Pulmonary artery endothelial cell (primary cell): ENCODE data around the gene MTA2. TPM values are rescaled to one million over a fixed set of nuclear protein-coding genes. Genes with fewer than 3 reads are reported as not detected.

Experiments
- DNase-seq: peaks from one replicate; pipeline ENCODE4 v3.0.0-alpha.2; 2011; ENCODE audit warnings: low read depth, low spot score
- total RNA-seq: library from RNA; depleted of rRNA; stranded (reverse); fragments of >200 nt; gene quantifications from 2 replicates; pipeline ENCODE4 v1.2.3, GENCODE V29; 2014

Gene MTA2
- total RNA-seq, 1 donor from 2014 or later: 262 TPM

DNA sequence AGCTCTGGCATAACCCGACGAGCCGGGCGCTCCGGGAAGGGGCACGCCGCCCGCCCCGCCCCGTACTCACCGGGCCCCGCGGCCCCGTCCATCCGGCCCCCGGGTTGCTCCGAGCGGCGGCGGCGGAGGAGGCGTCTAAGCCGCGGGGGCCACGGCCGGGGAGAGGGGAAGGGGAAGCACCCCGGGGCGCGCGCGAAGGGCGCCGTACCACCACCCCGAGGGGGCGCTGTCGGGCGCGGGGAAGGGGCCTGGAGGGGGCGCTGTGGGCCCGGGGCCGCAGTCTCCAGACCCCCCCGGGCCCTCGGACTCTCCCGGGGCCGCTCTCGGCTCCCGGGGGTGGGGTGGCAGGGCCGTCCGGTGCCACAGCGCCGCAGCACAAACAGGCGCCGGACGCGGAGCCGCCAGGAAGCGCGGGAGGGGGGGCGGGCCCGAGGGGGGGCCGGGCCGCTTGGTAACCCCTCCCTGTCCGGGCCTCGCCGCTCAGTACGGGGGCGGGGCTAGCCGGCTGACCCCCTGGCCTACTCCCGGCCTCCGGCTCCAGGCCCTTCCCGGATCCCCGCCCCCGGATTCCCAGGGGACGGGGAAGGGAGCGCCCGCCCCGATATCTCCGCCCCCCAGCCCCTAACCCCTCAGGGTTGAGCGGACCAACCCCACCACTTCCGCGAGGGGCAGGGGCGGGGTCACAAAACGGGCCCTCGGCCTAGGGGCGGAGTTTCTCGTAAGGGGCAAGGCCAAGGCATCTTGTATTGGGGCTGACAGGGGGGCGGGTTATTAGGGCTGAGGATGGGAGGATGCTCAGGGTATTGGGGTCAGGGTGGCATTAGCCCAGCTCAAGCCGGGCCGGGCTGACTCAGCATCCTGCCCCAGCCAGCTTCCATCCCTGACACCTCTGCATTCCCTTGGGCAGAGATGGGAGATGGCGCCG is 11.0 kb upstream of the MTA2 start, which contains the start of the genes EML3 and ROM1:
TSS of gene EML3 (minus strand) at position 410 of the 925 bp plus-strand sequence. CDS start at position 92, 318 bp downstream.
TSS of gene ROM1 (plus strand) at position 892 of the 925 bp plus-strand sequence. CDS start at position 917, 25 bp downstream.
- DNase-seq: peak; percentile 50

- DNase-seq: no peak
Measured at GRCh38 chr11:62611705-62612365, 10.2 kb upstream of the MTA2 start.

- no peak for DNase-seq
Measured at GRCh38 chr11:62610814-62611704, 9.4 kb upstream of the MTA2 start.

GRCh38 chr11:62610403-62610802 is 8.7 kb upstream of the MTA2 start:
- DNase-seq: no peak

DNA sequence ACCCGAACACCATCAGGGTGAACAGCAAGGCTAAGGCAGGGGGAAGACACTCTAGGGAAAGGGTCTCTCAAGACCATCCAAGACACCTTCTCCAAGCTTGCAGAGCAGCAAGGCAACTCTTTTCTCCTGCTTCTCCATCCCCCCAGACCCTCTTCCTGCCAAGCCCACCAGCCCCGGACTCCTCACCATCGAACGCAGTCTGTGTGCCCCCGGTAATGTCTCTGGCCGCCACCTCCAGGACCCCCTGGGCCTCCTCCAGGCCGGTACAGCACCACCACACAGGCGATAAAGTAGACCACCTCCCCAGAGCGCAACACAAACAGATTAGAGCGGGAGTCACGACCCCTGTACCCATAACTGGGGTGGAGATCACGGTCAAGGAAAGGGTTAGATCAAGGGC is 7.1 kb upstream of the MTA2 start:
- no peak for DNase-seq

DNA sequence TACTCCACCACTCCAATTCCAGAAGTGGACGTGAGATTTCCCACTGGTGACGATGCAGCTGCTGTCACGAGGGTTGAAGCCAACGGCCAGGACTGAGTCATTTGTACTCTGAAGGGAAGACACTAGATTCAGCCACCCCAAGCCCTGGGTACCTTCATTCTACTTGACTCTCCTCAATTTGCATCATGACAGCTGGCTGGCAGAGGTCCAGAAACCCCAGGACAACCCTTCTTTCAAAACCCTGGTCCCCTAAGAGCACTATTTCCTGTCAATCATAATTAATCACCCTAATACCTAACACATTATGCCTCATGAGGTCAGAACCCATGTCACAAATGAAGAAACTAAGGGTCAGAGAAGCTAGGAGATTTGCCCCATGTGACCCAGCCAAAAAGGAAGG is 6.0 kb upstream of the MTA2 start:
- DNase-seq: no peak

- no peak for DNase-seq
Measured at GRCh38 chr11:62605902-62606301, 4.2 kb upstream of the MTA2 start.

GRCh38 chr11:62605467-62605866 is 3.8 kb upstream of the MTA2 start:
- DNase-seq: no peak

DNA sequence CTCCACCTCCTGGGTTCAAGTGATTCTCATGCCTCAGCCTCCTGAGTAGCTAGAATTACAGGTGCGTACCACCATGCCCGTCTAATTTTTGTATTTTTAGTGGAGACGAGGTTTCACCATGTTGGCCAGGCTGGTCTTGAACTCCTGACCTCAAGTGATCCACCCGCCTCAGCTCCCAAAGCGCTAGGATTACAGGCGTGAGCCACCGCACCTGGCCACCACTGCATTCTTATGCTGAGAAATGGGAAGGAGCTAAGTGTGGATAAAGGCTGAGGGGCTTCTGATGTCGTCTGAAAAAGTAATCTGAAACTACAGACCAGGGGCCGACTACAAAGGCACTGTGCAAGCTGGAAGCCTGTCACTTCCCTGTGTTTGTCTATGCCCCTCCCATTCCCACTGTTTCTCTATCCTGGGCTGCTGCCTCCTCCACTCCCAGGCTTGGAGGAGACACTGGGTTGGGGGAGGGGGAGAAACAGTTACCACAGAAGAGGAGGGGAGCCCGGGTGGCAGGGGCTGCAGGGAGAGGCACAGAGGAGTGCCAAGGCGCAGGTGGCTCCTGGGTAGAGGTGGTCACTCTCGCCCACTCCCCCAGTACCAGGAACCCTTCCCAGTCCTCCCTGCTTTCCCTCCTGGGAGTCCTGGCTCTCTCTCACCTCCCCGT is 2.9 kb upstream of the MTA2 start:
- DNase-seq: no peak

DNA sequence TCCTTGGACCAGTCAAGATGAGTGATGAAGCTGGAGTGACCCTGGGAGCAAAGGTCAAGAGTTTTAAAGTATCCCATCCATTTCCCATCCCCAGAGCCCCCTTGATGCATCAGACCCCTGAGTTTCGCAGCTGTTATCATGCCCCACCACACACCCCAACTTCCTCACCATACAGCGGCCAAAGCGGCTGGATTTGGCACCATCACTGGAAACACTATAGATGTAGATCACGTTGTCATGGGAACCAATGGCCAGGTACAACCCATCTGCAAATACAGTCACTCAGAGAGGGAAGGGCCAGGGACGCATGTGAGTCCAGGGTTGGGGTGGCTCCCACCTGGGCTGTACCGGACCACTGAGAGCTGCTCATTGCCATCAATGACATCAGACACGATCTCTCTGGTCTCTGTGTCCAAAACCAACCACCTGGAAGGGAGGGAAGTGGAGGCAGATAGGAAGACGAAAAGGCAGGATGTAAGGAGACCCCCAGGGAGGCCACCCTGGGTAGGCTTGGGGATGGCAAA is 2.2 kb upstream of the MTA2 start:
- no peak for DNase-seq

DNA sequence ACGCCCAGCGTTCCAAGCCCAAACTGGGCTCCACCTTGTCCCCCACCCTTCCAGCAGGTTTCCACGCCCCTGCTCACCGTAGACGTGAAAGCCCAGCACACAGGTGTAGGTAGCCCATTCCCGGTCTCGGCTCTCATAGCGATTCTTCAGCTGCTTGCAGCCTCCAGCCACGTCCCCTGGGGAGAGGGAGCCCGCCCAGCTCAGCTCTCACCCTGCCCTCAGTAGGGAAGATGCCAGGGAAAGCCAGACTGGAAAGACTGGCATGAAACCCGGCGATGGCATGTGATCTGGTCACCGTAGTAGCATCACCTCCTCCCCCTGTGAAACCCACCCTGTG is 1.4 kb upstream of the MTA2 start:
- no peak for DNase-seq

GRCh38 chr11:62602141-62603071 is 741 bp upstream of the MTA2 start:
- DNase-seq: no peak

- DNase-seq: no peak
Measured at GRCh38 chr11:62601122-62601371, 618 bp downstream of the MTA2 start.

DNA sequence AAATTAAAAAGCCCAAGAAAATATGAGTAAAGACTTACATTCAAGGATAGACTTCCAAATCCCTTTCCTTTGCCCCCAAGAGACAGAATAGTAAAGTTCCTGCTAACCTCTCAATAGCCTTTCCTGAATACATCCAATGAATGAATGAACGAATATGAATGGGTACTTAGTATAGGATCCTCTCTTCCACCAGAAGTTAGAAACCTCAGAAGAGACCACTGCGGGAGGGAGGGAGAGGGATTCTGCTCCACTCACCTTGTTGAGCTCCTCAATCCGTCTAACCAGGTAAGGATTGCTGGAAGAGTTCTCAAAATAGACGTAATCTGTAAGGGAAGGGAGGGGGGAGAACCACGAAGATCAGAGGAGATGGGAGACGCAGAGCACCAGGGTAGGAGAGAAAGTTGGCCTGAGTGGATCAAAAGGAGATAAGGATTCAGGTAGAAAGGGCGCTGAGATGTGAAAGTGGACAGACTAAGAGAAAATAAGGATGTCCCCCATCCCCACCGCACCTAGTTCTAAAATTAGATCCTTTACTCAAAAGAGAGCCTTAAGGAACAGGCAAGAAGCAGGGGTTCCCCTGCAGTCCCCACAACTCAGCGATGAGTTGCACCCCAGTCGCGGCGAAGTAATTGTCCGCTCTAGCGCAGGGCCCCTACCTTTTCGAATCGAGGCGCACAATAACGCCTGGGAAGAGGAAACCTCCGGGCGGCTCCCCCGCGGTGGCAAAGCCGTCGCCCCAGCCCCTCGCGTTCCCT is 1.1 kb downstream of the MTA2 start:
- no peak for DNase-seq

DNA sequence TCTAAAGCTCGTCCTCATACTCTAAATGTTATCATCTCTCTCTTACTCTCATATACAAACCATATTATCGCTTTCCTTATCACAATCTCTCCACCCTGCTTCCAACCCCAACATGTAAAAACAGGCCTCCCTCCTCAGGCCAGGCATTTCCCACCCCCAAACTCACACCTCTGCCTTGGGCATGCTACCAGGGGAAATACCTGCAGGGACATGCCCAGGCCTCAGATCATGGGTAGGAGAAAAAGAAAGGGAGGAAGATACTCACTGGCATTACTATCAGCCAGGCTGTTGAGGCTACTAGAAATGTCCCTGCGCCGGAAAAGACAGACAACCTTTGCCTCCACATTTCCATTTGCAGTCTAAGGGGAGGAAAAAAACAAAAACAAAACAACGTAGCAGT is 1.8 kb downstream of the MTA2 start:
- no peak for DNase-seq

GRCh38 chr11:62599069-62599696 is 2.5 kb downstream of the MTA2 start:
- peak; percentile 98 for DNase-seq

GRCh38 chr11:62595124-62595523 is 6.5 kb downstream of the MTA2 start:
- no peak for DNase-seq

DNA sequence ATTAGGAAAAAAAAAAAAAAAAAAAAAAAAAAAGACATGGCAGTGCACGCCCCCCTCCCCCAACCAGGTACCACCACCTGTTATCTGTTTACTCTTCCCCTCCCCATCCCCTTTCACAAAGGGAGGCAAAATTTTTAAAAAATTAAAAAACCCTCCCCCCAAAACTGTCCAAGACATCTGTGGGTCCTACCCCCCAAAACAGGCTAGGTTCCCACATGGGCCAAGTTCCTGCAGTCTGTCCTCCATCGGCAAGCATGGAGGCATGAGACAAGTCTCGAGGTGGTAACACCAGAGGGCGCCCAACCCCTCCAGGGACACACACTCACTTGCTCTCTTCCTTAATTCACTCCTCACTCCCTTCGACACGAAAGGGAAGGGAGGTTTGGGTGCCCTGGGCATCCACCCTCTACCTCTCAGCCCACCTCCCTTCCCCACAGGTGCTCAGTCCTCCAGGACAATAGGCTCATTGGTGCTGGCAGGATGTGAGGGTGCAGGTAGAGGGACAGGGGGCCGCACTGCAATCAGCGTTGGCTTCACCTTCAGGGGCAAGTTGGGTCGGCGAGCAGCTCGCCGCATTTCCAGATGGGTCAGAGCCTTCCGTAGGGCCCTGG is 8.1 kb downstream of the MTA2 start:
- peak; percentile 52 for DNase-seq
